Suprapubic skin (tissue), 4 donors: ENCODE data around the gene HTR3A.

Experiments used
- EP300 ChIP-seq: sonication (generic); formaldehyde crosslinking; IDR thresholded peaks from one replicate; pipeline ENCODE4 v1.6.1; 2017; ENCODE audit warnings: antibody characterized with exemption
- POLR2A ChIP-seq, 2 donors: fragments of 450-650 bp; IDR thresholded peaks; one replicate each; pipeline ENCODE4 v1.6.1; 2017; ENCODE audit warnings: antibody characterized with exemption in 2 of 2, mild to moderate bottlenecking in 2 of 2, moderate library complexity in 2 of 2
- POLR2AphosphoS5 ChIP-seq, 3 donors: sonication (generic); formaldehyde crosslinking; IDR thresholded peaks; one replicate each; pipeline ENCODE4 v1.6.1; 2017; ENCODE audit warnings: antibody characterized with exemption in 3 of 3
- TF ChIP-seq, protein P1 (sequence below), 2 donors: fragments of 200-600 bp in 1 of 2; fragments of 450-650 bp in 1 of 2; sonication (generic) in 1 of 2; IDR thresholded peaks; one replicate each; pipeline ENCODE4 v1.5.1; 2016 to 2019; ENCODE audit warnings: antibody characterized with exemption in 2 of 2, mild to moderate bottlenecking in 1 of 2, moderate library complexity in 1 of 2

DNA sequence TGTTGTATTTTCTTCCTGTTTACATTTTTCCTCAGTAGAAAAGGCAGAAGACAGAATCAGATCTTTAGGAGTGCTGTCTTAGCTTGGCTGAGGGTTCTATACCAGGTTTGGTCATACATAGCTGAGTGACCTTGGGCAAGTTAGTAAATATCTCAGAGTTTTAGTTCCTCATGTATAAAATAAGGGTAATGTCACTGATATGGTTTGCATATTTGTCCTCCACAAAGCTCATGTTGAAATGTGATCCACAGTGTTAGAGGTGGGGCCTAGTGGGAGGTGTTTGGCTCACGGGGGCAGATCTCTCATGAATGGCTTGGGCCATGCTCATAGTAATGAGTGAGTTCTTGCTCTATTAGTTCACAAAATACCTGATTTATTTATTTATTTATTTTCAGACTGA is 7.5 kb upstream of the HTR3A start:
- TF ChIP-seq, protein P1, sequence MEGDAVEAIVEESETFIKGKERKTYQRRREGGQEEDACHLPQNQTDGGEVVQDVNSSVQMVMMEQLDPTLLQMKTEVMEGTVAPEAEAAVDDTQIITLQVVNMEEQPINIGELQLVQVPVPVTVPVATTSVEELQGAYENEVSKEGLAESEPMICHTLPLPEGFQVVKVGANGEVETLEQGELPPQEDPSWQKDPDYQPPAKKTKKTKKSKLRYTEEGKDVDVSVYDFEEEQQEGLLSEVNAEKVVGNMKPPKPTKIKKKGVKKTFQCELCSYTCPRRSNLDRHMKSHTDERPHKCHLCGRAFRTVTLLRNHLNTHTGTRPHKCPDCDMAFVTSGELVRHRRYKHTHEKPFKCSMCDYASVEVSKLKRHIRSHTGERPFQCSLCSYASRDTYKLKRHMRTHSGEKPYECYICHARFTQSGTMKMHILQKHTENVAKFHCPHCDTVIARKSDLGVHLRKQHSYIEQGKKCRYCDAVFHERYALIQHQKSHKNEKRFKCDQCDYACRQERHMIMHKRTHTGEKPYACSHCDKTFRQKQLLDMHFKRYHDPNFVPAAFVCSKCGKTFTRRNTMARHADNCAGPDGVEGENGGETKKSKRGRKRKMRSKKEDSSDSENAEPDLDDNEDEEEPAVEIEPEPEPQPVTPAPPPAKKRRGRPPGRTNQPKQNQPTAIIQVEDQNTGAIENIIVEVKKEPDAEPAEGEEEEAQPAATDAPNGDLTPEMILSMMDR (IDR thresholded peaks at IDR 0.05), result no peak
- TF ChIP-seq EP300 (no peak), POLR2AphosphoS5 (IDR thresholded peaks at IDR 0.05) (no peak), POLR2A (IDR thresholded peaks at IDR 0.05) (no peak)
